CD4-positive, alpha-beta T cell treated with Interleukin-12 subunit alpha and Interleukin-12 subunit beta, for 1 hour (primary cell): ENCODE results near the gene KRTCAP2.
A peak's percentile ranks its signal among the peaks of the same experiment; 100 is the strongest.
"Not testable (repeated sequence)": the region's sequence is repeated elsewhere in the genome, so short reads cannot be mapped to it uniquely, and the experiment has no call there.

ENCODE experiments used
- DNase-seq: peaks from one replicate; pipeline ENCODE4 v3.0.0-alpha.2; 2020

The KRTCAP2 gene

DNA sequence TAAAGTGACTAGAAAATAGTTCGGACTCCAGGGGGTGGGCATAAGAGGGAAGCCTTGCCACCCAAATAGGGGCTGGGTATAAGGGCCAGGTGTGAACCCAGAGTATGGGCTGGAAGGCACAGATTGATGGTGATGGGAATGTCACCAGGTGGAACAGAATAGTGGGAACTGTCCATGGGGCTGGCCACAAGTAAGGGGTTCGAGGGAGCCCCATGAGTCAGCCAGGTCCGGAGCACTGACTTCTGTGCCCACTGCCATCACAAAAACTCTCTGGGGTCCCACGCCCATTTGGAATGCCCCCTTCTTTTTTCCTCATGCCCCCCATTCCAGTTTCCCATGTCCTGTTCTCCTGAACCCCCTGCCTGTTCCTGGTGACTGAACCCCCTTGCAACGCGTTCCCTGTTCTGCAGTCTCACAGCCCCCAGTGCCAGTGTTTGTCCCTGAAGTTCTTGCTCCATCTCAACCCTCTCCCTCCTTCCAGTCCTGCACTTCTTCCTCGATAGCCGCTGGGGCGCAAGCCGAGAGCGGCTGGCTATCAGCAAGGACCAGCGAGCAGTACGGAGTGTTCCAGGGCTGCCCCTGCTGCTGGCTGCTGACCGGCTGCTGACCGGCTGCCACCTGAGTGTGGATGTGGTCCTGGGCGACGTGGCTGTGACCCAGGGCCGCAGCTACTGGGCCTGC, 8.4 kb upstream of the KRTCAP2 start:
- no peak for DNase-seq

DNA sequence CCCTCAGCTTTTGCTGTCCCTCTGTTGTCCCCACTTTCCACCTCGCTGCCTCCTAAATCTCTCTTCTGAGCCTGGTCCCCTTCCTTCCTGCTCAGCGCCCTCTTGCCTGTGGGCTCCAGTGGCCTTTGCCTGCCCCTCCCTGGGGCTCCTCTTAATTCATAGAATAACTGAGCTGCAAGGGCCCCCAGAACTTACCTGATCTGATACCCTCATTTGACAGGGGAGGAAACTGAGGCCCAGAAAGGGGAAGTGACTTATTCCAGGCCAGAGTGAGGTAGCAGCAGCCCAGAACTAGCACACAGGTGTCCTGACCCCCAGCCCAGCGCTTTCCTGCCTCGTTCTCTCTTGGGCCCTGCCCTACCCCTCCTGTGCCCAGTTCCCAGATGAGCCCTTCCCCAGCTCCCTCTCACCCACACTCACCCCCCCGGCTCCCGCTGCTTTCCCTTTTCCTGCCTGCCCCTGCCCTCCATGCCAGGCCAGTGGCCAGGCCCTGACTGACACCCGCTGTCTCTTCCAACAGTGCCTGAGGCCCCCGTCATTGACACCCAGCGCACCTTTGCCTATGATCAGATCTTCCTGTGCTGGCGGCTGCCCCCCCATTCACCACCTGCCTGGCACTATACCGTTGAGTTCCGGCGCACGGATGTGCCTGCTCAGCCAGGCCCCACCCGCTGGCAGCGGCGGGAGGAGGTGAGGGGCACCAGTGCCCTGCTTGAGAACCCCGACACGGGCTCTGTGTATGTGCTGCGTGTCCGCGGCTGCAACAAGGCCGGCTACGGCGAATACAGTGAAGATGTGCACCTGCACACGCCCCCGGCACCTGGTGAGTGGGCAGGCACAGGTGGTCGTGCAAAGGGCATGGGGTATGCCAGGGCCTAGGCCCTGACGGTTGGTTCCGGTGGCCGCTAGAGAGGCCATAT, 6.3 kb upstream of the KRTCAP2 start:
- DNase-seq = no peak

DNA sequence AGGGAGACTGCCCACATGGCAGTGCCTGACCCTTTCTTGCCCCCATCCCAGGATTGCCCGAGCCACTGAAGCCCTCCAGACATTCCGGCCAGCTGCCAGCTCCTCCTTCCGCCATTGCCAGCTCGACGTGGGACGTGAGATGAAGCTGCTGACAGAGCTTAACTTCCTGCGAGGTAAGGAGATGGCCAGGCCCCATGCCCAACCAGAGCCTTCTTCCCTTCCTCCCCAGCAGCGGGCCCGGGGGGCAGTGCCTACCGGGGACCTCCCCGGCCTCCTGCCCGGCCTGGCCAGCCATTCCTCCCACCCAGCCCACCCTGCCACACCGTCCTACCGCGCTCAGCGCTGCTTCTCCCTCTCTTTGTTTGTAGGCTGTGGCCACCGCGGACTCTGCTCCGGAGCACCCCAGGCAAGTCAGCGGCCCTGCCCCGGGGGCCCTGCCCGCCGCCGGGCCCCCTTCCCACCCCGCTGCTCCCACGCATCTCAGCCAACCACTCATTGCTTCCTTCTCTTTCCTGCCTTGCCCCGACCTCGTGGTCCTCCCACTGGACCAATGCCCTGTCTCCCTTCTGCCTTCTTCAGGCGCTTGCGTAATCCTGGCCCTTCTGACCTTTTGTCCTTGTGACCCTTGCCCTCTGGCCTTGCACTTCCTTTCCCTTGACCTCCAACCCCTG, 5.5 kb upstream of the KRTCAP2 start:
- no peak for DNase-seq

DNA sequence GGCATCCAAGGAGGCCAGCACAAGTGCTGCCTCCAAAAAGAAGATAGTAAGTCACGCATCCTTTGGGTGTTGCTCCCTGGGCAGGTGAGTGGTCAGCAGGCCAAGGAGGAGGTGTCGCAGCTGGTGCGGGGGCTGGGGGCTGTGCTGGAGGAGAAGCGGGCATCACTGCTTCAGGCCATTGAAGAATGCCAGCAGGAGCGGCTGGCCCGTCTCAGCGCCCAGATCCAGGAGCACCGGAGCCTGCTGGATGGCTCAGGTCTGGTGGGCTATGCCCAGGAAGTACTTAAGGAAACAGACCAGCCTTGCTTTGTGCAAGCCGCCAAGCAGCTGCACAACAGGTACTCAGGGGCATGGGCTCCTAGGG, 4.8 kb upstream of the KRTCAP2 start:
- no peak for DNase-seq

DNA sequence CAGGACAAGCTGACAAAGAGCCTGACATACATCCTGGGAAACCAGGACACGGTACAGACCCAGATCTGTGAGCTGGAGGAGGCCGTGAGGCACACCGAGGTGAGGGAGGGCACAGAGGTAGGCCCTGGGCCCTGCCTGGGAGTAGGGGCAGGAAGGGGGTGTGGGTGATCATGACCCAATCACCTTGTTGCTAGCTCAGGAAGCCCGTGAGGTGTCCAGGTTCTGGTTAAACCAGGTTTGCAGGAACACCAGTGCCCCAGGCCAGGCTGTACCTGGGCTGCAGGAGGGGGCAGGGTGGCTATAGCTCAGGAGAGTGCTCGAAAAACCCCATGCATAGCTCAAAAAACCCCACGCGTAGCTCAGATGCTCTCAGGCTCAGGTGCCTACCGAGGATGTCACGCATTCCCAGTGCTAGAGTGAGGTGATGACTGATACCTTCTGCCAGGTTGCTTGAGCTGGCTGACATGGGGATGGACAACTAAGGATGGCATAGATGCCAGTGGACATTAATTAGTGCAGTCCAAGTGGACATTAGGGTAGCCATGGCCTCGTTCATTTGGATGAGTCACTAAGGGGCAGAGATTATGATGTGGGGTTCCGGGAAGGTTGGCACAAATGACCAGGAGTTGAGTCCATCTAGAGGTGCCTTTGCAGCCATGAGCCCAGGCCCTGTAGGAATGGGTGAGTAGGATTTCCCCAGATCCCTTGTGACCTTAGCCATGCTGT, 4.3 kb upstream of the KRTCAP2 start:
- no peak for DNase-seq

DNA sequence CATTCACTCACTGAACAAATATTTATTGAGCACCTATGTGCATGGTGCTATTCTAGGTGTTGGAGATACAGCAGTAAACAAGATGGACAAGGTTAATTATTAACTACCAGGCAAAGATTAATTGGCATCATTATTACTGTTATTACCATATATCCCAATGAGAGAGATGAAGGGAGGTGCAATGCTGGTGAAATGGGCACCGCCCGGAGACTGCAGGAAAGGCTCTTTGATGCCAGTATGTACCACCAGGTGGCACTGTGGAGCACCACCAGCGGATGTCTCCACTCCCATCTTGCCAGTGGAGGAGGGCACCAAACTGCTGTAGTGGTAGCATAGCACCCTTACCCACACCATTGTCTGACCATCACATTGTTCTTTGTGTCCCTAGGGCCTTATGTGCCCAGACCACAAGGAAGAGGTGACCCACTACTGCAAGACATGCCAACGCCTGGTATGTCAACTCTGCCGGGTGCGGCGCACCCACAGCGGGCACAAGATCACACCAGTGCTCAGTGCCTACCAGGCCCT, 3.5 kb upstream of the KRTCAP2 start:
- peak; percentile 87 for DNase-seq

DNA sequence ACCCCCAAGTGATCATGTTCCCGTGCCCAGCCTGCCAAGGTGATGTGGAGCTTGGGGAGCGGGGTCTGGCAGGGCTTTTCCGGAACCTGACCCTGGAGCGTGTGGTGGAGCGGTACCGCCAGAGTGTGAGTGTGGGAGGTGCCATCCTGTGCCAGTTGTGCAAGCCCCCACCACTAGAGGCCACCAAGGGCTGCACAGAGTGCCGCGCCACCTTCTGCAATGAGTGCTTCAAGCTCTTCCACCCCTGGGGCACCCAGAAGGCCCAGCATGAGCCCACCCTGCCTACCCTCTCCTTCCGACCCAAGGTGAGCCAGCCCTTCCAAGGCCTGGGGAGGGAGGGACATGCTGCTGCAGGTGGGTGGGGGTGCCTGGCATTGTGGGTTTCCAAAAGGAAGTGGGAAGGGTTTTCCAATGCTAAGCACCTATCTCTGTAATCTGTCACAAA, 2.8 kb upstream of the KRTCAP2 start:
- peak; percentile 37 for DNase-seq

DNA sequence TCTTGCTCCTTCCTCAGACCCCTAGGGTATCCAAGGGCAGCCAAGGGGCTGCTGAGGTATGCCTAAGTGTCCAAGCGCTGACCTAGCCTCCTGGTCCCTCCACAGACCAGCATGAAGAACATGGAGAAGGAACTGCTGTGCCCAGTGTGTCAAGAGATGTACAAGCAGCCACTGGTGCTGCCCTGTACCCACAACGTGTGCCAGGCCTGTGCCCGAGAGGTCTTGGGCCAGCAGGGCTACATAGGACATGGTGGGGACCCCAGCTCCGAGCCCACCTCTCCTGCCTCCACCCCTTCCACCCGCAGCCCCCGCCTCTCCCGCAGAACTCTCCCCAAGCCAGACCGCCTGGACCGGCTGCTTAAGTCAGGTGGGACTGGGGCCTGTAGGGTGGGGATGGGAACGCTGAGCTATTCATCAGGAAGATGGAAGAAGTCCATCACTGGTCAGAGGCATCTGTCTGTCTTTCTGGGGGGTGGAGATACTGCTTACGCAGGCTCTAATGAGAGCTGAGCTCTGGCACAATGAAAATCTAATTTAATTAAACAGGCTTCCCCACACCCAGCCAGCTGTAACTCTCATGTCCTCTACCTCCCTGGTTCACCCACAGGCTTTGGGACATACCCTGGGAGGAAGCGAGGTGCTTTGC, 2.3 kb upstream of the KRTCAP2 start:
- DNase-seq = no peak

DNA sequence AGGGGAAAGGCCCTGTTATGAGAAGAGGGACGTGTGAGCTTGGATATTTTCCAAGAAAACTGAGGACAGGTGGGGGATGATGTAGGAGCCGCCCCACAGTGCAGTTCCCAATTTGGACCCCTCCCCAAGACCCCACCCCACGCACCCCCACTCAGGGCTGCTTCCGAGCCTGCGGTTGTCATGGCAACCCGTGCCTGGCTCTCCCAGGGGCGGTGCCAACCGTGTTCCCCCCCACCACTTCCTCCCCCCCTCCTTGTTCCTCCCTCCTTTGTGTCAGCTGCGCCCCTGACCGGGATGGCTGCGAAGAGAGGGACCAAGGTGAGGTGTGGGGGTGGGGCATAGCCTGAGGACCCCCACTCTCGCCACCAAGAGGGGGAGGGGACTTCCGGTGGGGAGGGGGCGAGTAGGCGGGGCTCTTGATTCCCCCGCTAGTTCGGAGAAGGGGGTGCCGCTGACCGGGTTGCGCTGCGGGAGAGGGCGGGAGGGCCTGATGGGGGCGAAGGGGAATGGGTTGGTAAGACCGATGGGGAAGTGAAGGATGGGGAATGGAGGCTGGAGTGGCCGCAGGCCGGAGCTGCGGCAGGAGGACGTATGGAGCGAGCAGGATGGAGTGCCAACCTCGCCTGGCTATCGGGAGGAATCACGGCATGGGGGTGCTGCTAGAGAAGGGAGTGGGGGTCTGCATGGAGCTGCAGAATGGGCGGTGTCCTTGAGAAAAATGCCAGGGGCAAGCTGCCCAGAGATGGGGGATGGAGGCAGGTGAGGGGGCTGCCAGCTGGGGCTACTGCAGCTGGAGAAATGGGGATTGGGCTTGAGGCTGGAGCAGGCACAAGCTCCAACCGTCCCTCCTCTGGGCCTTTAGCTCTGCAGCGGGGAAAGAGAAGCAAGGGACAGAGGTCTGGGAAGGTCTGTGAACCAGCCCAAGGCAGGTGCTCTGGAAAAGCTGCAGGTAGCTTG, 1.5 kb upstream of the KRTCAP2 start:
- peak; percentile 76 for DNase-seq

DNA sequence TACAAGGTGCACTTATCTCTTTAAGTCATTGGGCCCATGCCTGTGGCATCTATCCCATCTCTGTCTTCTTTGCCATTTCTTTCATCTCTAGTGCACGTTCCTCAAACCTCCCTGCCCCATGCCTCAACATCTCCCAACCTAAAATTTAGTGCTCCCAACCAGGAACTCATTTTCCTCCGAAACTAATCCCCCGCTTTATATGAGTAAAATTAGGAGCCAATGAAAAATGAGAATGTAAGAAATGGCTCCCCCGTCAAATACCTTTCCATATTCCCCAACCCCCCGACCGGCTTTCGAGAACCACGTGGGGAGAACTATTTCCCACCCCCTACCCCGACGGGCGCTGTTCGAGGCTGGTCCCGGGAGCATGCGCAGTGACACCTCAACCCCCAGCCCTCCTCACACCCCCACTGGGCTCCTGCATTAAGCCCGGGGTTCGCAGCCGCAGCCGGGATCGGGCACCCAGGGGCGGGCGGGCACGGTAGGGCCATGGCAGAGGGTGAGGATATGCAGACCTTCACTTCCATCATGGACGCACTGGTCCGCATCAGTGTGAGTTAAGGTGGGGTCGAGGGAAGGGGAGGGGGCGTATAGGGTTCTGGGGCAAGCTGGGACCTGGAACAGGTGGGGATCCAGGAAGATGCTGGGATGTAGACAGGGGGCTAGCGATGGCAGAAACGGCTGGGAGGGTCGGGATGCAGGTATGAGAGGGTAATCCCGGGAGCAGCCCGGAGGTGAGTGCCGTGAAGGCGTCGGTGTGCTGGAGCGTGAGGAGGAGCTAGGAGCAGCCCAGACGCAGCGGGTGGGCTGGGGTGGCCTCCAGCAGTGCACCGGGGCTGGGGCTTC, 597 bp upstream of the KRTCAP2 start, which contains the start of gene TRIM46:
Gene TRIM46 (plus strand): TSS at position 372 of the 846 bp plus-strand sequence. CDS start 118 bp downstream, at position 490.
- DNase-seq = peak; percentile 78

DNA sequence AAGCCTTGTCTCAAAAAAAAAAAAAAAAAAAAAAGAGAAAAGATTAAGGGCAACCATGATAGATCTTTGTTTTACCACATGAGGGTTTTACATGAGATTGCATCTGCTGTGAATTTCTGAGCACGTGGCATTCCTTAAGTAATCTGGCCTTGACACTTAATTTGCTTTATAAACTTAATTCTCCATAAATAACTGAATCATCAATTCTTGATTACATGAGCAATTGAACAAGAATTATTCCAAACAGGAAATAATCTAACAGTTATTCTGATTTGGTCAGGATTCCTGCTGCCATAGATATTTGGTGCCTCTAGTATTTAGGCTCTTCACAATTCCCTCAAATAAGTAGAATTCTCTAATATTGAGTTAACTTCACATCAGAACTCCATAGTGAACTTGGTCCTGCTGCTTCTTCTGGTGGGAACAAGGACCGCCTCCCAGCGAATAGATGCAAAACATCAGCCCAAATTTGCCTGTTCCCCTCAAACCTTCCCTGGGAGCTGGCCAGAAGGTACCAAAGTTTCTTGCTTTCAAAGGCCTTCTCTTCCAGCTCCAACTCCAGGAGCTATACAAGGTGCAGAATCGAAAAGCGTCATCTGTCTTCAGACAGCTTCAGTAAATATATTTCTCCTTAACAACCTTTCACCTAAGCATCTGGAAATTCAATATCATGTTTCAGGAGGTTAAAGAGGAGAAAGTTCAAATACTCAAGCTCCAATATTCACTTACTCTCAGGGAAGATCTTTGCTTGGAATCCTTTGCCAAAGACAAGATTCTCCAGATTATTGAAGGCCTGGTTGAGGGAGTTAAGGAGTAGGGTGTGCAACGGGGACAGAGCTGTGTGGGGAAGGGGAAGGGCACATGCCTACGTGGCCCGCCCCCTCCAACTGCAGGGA, 1.0 kb downstream of the KRTCAP2 start:
- no peak for DNase-seq

DNA sequence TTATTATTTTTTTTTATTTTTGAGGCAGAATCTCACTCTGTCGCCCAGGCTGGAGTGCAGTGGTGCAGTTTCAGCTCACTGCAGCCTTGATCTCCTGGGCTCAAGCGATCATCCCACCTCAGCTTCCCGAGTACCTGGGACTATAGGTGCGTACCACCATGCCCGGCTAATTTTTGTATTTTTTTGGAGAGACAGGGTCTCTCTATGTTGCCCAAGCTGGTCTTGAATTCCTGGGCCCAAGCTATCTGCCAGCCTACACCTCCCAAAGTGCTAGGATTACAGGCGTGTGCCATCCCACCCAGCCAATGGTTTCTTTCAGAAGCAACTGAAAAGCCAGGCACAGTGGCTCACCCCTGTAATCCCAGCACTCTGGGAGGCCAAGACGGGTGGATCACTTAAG, 2.3 kb downstream of the KRTCAP2 start:
- no peak for DNase-seq

DNA sequence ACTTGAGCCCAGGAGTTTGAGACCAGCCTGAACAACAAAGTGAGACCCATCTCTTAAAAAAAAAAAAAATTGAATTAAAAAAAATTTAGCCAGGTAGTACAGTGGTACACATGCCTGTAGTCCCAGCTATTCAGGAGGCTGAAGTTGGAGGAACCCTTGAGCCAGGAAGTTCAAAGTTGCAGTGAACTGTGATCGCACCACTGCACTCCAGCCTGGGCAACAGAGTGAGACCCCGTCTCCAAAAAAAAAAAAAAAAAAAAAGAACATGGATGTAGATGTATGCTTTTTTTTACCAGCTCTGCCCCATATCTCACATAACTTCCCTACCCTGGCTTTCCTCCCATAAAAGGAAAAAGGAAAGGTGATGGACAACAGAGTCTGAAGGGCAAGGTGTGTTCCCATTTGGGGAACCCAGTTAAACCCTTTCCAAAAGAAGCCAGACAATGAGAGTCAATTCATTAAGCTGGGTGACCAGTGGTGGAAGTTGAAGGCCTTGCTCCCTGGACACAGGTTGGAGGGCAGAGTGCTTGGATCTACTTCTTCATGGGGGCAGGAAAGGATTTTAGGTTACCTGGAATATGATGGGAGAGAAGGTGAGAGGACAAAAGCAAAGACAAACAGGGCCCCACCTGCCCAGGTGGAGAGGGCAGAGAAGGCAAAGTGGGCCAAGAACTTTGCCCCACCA, 2.9 kb downstream of the KRTCAP2 start:
- DNase-seq = no peak

DNA sequence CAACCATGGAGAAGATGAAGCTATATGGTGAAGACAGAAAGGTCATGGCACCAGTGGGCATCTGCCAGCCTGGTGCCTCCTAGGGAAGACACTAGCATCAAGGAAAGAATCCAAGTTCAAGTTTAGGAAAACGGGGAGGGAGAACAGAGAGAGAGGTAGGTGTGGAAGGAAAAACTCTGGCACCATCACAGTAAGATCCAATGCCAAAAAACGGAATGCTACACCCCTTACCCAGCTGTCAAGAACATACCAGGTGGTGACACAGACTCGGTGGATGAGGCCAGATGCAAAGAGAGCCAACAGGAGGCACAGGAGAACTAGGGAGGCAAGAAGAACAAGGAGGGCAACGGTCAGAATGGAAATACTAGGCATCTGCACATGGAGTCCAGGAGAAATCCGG, 3.6 kb downstream of the KRTCAP2 start:
- DNase-seq = no peak

DNA sequence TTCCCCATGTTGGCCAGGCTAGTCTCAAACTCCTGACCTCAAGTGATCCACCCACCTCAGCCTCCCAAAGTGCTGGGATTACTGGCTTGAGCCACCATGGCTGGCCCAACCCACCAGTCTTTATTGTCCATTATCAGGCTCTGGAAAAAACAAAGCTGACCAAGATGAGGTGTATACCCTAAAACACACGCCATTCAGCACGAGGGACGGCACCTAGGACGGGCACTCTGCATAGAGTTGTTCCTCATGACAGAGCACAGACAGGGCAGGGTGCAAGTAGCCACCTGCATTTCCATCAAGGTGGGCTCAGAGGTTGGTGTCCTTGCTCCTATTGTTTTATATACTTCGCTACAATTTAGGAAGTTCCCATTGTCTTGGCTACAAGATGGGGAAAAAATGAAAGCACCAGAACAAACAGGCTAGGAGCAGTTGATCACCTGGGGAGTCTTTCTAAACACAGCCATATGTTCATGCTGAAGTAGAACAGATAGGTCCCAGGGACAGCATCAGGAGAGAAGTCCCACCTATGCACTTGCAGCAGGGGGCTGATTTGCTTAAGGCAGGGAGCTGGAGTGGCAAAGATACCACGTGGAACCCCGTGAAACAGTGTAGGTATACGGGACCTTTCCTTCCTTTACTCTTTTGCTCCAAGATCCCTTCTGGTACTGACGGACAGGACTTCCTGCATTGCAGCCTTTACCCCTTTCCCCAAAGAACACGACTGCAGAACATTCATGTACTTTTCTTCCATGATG, 4.5 kb downstream of the KRTCAP2 start:
- no peak for DNase-seq

DNA sequence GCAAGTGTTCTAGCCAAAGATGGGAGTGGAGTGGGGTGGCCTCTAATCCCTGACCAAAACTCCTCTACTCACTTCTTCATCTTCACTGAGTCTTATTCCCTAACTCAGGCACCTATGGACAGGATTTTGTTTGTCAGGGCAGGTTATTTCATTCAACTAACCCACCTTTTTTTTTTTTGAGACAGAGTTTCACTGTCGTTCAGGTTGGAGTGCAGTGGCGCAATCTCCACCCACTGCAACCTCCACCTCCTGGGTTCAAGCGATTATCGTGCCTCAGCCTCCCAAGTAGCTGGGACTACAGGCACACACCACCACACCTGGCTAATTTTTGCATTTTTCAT, 5.0 kb downstream of the KRTCAP2 start:
- DNase-seq = not testable (repeated sequence)
